HG02885 (cell line): ENCODE results near the gene NDE1.
"Not testable (repeated sequence)": the region's sequence is repeated elsewhere in the genome, so short reads cannot be mapped to it uniquely, and the experiment has no call there.

Experiments used
- ATAC-seq: cut with Tn5 transposase; IDR thresholded peaks from one replicate; pipeline ENCODE4 v1.9.1; 2021; ENCODE audit warnings: mild to moderate bottlenecking; ENCODE audit not compliant: unreplicated experiment, poor library complexity

The NDE1 gene

DNA sequence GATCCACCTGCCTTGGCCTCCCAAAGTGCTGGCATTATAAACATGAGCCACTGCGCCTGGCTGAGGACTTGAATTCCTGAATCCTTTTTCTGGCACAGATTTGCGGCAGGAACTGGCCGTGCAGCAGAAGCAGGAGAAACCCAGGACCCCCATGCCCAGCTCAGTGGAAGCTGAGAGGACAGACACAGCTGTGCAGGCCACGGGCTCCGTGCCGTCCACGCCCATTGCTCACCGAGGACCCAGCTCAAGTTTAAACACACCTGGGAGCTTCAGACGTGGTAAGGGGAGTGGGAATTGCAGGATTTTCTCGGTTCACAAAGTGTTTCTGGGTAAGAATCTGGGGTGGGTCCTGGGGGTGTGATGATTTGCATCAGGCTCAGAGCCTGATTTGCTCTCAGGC lies 41.0 kb downstream of the NDE1 start:
- ATAC-seq, result no peak

DNA sequence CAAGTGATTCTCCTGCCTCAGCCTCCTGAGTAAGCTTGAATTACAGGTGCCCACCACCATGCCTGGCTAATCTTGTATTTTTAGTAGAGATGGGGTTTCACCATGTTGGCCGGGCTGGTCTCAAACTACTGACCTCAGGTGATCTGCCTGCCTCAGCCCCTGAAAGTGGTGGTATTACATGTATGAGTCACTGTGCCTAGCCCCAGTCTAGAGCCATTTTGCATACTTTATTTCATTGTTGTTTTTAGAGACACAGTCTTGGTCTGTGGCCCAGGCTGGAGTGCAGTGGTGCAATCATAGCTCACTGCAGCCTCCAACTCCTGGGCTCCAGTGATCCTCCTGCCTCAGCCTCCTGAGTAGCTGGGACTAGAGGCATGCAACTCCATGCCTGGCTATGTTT lies 42.5 kb downstream of the NDE1 start:
- not testable (repeated sequence) for ATAC-seq

DNA sequence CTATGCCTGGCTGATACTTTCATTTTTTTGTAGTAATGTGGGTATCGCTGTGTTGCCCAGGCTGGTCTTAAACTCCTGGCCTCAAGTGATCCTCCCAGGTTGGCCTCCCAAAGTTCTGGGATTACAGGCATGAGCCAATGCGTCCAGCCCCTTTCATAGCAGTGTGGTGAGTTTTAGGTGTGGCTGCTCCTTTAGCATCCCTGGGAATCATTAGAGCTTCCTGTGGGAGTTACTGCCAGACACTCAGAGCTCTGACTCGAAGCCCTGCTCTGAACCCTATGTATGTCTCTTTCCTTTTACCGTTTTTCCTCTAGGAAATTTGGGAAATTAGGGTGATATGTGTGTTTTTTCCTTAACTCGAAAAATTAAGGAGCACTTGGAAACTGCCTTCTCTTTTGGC lies 44.5 kb downstream of the NDE1 start:
- ATAC-seq, result no peak

DNA sequence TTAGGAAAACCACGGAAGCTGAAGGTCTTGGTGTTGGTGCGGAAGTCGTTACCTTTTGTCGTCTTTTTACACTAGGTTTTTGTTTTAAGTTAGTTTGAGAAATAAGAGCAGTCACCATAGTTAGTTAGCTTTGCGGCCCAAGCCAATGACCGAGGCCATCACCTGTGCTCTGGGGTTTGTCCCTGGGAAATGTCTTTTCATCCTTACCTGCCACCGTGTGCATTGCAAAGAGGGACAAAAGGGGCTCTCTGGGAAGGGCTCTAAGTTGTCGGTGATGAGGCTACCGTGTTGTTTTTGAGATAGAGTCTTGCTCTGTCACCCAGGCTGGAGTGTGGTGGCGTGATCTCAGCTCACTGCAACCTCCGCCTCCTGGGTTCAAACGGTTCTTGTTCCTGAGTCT lies 49.8 kb downstream of the NDE1 start:
- ATAC-seq, result no peak

DNA sequence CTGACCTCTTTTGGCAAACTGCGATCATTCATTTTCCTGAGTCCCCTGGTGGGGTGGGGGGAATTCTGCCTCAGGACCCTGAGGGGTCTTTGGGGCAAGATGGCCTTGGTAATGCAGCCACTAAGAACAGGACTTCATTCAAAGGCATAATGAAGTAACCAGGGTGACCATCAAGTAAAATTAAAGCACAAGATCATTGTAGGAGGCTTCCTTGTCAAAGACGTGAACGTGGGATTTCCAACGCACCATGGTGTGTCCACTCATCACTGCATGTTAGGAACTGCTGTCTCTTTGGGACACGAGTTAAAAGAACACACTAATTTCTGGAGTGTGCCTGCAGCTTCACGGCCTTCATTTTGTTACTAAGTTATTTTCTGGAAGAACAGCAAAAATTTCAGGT lies 51.3 kb downstream of the NDE1 start:
- ATAC-seq, result no peak

DNA sequence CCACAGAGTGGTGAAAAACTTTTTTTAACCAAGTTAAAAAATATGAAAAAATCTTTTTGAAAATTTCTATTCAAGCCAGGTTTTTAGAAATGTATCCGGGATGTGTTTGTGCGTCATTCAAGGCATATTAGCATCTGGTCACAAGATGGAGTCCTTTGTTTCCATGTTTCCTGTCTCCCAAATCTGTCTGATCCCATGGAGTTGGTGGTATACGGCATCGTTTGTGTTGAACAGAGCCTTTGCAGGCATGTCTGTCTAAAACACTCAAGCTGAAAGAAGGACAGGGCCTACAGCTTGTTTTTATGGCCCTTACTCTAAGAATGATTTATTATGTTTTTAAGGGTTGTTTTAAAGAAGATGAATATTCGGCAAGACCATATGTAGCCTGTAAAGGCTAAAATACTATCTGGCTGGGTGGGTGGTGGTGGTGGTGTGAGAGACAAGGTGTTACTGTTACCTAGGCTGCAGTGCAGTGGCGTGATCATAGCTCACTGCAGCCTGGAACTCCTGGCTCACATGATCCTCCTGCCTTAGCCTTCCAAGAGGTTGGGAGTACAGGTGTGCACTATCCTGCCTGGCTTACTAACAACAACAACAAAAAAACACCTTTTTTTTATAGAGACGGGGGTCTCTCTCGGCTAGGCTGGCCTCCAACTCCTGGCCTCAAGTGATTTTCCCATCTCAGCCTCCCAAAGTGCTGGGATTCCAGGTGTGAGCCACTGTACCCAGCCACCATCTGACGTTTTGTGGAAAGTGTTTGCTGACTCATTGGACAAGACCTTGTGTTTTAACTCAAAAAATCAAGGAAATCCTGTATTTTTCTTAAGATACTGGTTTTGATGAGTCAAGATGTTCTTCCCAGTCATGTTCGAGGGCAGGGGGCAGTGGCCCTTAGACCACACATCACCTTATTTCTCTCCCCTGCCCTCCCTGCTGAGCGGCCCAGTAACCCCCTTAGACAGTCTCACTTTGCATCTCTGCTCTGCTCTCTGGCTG lies 52.2 kb downstream of the NDE1 start:
- ATAC-seq, result no peak

DNA sequence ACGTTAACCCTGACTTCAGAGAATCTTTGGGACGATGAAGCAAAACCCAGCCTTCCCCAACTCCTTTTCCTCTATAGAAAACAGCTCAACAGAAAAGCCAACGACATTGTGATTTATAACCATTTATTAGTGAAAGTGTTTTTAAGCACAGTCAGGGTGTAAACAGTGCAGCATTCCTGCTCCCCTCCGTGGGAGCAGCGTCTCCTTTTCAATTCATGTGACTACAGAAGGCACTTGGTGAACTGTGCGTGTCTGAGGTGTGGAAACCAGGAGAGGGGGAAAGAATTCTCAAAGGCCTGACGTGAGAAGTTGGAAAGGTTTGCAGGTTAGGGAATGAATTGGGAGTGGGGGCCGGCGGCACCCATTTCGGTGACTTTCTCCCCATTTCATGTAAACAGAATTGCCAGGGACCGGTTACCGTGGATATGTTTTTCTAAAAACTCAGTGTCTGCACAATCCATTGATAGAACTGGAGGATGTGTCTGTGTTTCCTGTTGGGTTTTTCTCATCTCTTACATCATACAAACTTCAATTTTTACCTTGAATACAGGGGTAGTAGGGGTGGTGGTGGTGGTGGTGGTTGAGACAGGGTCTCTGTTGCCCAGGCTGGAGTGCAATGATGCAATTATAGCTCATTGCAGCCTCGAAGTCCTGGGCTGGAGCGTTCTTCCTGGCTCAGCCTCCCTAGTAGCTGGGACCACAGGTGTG lies 53.1 kb downstream of the NDE1 start:
- no peak for ATAC-seq

DNA sequence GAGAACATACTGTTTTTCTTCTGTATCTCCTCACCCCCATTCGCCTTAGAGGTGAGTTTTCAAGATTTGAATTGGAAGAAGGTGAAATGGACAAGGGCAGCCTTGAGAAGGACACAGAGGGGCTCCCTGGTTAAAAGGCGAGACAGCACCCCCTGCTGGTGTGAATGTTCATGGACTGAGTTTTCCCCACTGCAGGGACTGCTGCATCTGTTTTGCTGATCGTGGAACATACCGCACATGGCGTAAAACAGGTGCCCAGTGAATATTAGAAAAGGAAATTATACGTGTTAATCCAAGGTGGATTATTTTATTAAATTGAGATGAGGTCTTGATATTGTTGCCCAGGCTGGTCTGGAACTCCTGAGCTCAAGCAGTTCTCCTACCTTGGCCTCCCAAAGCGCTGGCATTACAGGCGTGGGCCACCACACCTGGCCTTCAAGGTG lies 54.5 kb downstream of the NDE1 start:
- ATAC-seq, result no peak

DNA sequence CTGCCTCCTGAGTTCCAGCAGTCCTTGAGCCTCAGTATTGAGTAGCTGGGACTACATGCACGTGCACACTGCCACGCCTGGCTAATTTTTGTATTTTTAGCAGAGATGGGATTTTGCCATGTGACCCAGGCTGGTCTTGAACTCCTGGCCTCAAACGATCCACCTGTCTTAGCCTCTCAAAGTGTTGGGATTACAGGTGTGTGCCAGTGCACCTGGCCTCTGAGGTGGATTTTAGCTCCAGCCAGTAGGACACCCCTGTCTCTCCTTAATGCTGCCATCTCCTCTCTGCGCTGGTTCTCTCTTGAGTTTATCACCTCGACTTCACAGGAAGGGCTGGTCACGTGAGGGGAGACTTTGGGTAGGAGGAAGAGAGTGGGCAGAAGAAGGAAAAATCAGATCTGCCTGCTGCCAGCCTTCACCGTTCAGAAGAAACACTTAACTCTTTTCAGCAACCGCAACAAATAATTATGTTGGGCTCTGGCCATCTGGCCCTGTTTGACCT lies 55.1 kb downstream of the NDE1 start:
- no peak for ATAC-seq

DNA sequence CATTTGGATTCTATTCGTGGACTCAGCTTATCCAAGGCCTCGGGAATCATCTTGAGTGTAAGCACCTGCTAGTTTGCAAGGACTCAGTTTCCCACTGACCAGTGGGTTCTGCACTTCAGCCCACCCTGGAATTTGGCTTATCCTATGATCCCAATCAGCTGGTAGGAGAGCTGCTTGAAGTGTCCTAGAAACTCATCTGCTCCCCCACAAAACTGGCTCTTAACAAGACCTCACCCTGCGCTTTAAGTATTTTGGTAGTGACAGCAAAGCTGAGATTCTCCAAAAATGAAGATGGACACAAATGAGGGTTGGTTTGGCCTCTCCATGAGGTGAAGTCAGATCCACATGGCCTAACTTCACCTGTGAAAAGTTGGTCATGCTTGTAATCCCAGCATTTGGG lies 57.3 kb downstream of the NDE1 start:
- ATAC-seq, result no peak

DNA sequence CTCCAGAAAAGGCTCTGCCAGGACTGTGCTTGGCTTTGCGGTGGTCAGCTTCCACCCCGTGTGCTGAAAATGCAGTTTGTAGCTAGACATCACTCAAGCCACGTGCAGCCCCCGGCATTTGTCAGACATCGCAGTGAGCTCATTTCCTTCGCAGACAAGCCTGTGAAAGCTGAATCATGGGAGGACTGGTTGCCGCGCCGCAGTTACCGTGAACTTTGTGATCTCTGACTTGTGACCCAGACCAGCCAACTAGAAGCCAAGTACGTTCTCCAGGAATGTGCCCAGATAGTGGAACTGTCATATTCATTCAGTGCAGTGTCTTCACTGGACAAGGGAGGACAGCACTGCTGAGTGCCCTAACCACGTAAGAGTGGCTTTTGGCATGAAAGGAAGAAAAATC lies 58.1 kb downstream of the NDE1 start:
- ATAC-seq, result no peak

DNA sequence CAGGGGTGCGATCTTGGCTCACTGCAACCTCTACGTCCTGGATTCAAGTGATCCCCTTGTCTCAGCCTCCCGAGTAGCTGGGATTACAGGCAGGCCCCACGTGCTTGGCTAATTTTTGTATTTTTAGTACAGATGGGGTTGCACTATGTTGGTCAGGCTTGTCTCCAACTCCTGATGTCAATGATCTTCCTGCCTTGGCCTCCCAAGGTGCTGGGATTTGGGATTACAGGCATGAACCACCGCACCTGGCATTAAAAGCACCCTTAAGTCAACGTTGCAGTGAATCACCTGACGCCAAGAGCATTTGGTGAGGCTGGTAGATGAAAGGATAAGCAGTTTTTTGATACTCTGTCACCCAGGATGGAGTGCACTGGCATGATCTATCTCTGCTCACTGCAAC lies 59.0 kb downstream of the NDE1 start:
- ATAC-seq, result no peak

DNA sequence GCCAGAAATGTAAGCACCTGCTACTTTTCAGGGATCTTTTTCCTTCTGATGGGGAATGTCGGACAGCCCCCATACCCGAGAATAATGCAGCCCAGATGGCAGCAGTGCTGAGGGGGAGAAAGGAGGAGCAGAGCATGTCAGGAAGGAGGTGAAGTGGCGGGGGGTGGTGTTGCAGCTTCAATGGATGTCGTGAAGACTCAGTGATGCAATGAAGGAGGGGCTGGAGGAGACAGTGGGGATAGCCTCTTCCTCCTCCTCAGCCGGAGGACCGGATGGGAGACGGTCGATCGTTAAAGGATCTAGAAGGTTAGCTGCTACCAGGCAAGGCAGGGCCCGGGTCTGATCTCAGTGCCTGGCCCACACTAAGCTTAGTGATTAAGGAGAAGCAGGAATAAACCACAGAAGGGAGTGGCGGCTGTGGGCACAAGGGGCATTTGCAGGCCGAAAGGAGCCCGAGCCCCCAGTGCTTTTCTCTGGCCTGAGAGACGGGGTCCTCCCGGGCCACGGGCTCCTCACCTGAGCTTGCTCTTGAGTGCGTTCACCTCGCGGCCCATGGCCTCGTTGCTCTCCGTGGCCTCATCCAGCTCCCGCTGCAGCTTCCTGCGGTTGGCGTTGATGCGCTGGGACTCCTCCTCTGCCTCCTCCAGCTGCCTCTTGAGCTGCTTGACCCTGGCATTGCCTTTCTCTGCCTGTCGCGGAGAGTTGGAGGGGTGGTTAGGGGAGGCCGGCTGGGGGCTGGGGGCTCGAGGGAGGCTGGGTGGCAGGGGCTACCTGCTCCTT lies 64.5 kb downstream of the NDE1 start:
- no peak for ATAC-seq

DNA sequence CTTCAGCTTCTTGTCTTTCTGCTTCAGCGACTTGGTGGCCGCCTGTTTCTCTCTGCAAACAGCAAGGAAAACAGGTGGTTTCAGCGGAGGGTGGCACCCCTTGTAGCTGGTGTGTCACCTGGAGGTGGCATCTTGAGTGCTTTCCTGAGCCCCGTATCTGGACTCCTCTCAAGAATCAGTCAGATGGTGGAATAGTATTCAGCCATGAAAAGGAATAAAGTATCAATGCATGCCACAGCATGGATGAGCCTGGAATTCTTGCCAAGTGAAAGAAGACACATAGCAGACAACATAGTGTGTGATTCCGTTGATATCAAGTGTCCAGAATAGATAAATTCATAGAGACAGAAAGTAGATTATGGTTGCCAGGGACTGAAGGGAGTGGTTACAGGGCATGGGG lies 65.2 kb downstream of the NDE1 start:
- no peak for ATAC-seq

DNA sequence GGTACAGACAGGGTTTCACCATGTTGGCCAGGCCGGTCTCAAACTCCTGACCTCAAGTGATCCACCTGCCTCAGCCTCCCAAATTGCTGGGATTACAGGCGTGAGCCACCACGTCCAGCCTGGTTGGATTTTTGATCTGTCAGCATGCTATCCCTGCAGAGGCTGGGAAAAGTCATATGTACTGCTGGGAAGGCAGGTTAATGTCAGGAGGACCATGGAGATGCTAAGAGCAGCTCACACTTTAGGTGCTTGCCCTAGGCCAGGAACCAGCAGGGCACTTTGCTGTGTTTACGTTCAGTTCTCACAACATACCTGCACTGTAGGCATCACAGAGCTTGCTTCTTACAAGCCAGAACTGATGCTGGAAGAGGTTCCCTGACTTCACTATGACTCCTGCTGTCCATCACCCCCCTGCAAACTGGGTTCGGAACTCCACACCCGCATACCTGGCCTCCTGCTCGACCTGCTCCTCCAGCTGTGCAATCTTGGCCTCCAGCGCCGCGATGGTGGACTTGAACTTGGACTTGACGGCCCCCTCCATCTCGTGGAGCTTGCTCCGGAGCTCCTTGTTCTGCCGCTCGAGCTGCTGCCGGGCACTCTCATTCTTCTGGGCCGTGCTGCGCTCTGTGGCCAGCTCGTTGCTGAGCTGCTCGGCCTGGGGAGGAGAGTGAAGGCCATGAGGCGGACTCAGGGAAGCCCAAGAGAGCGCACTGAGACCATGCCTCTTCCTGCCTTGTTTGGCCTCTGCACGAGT lies 66.8 kb downstream of the NDE1 start:
- ATAC-seq, result no peak

DNA sequence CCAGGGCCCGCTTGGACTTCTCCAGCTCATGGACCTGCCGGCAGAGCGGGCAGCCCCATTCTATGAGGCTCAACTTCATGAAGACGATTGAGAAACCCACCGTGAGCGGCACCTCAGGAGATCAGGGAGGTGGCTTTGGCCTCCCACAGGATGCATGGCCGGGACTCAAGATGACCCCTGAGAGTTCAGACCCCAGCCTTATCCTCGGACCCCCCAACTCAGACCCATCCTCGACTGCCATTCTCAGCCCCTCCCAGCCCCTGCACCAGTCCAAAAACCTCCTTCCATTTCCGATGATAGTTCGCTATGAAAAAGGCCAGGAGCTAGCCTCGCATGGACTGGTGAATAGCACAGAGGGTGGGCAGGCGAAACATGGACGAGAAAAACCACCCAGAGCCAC lies 71.0 kb downstream of the NDE1 start:
- no peak for ATAC-seq

DNA sequence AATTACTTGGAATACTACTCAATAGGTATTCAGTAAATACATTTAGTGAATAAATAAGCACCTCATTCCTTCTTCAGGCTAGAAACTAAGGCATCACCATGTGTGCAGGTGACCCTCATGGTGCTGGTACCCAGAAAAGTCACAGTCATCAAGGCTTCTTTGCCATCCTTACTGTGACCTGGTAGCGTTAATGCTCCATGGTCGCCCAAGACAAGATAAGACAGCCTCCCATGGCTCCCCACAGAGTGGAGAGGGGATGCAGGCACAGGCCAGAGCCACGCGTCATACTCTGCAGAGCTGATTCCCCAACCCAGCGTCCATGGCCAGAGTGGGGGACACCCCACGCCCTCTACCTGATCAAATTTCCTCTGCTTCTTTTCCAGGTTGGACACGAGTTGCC lies 73.8 kb downstream of the NDE1 start:
- no peak for ATAC-seq

DNA sequence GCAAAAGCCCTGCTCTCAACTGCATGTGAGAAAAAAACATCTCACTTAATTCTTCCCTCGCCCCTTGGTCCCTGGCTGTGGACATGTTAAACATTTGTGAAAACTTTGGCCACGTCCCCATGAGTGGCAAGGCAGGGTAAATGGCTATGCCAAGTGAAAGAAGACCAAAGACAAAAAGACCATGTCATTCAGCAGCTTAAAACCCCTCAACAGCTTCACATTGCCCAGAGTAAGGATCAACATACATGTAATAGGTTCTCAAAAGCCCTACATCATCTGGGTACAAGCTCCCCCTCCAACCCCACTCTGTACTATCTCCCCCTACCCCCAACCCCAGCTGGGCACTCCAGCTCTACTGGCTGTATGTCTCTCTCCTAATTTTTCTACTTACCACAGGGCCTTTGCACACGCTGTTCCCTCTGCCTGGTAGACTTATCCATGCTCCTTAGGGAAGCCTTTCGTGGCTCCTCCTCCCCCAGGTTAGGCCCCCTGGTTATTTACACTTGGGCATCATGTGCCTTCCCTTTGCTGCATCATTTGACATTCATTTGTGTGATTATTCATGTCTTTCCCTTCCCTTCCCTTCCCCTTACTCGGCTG lies 75.7 kb downstream of the NDE1 start:
- no peak for ATAC-seq

DNA sequence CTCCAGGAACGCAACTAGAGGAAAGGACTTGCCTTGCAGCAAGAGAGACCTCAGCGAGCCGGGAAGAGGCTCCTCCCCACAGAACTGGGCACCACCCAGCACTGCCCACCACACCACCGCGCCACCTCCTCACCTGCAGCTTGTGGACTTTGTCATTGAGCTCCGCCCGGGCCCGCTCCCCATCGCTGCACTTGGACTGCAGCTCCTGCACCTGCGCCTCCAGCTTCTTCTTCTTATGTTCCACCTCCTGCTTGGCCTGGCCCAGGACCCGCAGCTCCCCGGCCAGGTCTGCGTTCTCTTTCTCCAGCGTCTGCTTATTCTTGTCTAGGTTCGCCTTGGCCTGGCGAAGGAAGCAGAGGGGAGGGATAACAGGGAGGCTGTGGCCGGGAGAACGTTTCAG lies 76.7 kb downstream of the NDE1 start:
- ATAC-seq, result no peak

DNA sequence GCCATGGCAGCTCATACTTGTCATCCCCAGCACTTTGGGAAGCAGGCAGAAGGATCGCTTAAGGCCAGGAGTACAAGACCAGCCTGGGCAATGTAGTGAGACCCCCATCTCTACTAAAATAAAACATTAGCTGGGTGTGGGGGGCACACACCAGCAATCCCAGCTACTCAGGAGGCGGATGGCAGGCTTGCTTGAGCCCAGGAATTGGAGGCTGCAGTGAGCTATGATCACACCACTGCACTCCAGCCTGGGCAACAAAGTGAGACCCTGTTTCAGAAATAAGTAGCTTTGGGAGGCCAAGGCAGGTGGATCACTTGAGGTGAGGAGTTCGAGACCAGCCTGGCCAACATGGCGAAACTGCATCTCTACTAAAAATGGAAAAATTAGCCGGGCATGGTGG lies 77.7 kb downstream of the NDE1 start:
- ATAC-seq, result not testable (repeated sequence)
